Activated effector memory CD4-positive, alpha-beta T cell treated with Interleukin-2 at 50 U/mL for 16 hours (primary cell): ENCODE measurements around the gene POLN.

Source experiments
- DNase-seq: peaks from one replicate; pipeline ENCODE4 v3.0.0-alpha.2; 2020

POLN gene

GRCh38 chr4:2241410-2242353 lies at the start of gene POLN, which contains the start of gene HAUS3:
POLN (minus strand) TSS chr4:2242121; CDS start chr4:2229231, 12,890 bp downstream.
HAUS3 (minus strand) TSS chr4:2242121; CDS start chr4:2240946, 1,175 bp downstream.
- DNase-seq, result peak; percentile 99

GRCh38 chr4:2290974-2291704 lies 49.2 kb upstream of the POLN start:
- peak; percentile 75 for DNase-seq

- DNase-seq, result no peak
Measured at GRCh38 chr4:2290488-2290887, 48.6 kb upstream of the POLN start.

- no peak for DNase-seq
Measured at GRCh38 chr4:2289955-2290333, 48.0 kb upstream of the POLN start.

- no peak for DNase-seq
Measured at GRCh38 chr4:2289311-2289954, 47.5 kb upstream of the POLN start.

- DNase-seq, result no peak
Measured at GRCh38 chr4:2288051-2288541, 46.2 kb upstream of the POLN start.

- no peak for DNase-seq
Measured at GRCh38 chr4:2287594-2287915, 45.6 kb upstream of the POLN start.

- DNase-seq, result no peak
Measured at GRCh38 chr4:2286904-2287593, 45.1 kb upstream of the POLN start.

- no peak for DNase-seq
Measured at GRCh38 chr4:2285613-2286381, 43.9 kb upstream of the POLN start.

GRCh38 chr4:2284934-2285612 lies 43.2 kb upstream of the POLN start:
- no peak for DNase-seq

GRCh38 chr4:2284161-2284933 lies 42.4 kb upstream of the POLN start:
- DNase-seq, result no peak

- no peak for DNase-seq
Measured at GRCh38 chr4:2283199-2283711, 41.3 kb upstream of the POLN start.

GRCh38 chr4:2281575-2282343 lies 39.8 kb upstream of the POLN start:
- peak; percentile 73 for DNase-seq

- no peak for DNase-seq
Measured at GRCh38 chr4:2280531-2281300, 38.8 kb upstream of the POLN start.

- DNase-seq, result no peak
Measured at GRCh38 chr4:2277956-2278355, 36.0 kb upstream of the POLN start.

- no peak for DNase-seq
Measured at GRCh38 chr4:2276581-2277325, 34.8 kb upstream of the POLN start.

GRCh38 chr4:2275546-2276251 lies 33.8 kb upstream of the POLN start:
- DNase-seq, result no peak
